M059J (cell line): ENCODE data around the gene ANKS4B. TPM values are rescaled to one million over a fixed set of nuclear protein-coding genes. Genes with fewer than 3 reads are reported as not detected.
"Not testable (repeated sequence)": the region's sequence is repeated elsewhere in the genome, so short reads cannot be mapped to it uniquely, and the experiment has no call there.

Source experiments
- DNase-seq: peaks from one replicate; pipeline ENCODE4 v3.0.0-alpha.2; 2012; ENCODE audit warnings: low read depth
- total RNA-seq: library from RNA; depleted of rRNA; stranded (reverse); fragments of >200 nt; shearing (Covaris generic); gene quantifications from 2 replicates; pipeline ENCODE4 v1.2.3, GENCODE V29; 2014; rRNA removed

Gene ANKS4B
- total RNA-seq, 1 experiment from 2014 or later: not detected

DNA sequence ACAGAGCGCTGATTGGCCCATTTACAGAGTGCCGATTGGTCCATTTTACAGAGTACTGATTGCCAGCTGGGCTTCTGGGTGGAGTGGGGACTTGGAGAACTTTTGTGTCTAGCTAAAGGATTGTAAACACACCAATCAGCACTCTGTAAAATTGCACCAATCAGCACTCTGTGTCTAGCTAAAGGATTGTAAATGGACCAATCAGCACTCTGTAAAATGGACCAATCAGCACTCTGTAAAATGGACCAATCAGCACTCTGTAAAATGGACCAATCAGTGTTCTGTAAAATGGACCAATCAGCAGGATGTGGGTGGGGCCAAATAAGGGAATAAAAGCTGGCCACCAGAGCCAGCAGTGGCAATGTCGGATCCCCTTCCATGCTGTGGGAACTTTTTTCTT, 56.3 kb downstream of the ANKS4B start:
- not testable (repeated sequence) for DNase-seq

DNA sequence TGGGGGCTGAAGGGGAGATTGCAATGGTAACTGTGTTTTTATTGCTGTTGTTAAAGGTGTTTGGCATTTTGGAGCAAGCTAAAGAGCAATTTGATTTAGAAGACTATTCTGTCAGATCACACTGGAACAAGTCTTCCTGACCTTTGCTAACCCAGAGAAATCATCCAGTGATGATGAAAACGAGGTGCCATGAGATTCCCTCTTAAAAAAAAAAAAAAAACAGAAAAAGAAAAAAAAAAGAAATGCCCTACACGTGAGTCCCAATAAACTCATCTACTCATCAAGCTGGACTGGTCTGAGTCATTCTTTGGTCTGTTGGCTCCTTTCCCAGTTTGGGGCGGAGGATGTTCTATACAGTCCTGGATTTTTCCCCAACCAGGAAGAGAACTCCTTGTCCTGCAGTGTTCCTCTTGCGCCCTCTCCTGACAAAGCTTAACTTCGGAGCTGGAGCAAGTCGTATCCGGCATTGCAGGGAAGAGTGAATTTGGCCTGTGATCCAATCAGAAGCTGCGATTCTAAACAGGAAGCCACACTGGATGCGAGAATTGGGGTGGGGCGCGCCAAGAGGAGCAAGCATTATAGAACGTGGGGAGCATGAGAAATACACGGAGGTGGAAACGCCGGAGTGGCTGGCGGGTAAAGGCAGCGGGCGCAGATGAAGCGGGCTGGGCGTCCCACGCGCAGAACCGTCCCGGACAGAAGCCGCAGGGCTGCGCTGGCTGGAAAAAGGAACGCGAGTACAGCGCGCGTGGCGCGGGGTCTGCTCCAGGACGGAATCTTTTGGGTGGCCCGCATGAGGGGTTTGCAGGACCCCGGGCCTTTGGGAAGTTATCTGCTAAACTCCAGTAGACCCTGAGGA, 67.0 kb downstream of the ANKS4B start:
- peak; percentile 100 for DNase-seq

DNA sequence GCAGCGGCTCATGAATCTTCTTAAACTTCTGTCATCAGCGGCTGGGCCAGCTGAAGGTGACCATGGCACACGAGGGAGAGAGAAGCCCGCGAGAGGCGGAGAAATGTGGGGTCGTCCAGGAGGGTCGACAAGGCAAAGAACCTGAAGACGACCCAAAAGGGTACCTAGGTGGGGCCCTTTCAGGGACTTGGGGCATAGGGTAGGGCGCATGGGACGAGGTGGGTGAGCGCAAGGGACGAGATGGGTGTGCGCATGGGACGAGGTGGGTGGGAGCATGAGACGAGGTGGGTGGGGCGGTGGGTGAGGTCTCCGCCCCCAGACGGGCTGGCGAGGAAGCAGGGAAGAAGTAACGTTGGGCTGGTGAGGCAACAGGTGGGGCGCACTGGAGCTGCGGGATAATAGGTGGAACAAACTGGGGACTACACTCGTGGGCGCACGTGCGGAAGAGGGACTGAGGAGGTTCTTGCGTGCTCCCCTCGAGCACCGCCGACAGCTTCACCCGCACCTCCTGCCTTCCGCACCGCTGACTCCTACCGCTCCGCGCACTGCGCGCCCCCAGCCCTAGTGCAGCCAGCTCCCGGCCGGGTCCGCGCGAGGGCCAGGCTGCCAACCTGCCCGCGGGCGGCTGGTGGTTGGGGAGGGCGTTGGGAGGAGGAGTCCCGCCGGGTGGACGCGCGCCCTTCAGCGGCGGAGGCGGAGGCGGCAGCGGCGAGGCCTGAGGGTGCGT, 67.8 kb downstream of the ANKS4B start:
- DNase-seq: peak; percentile 81

DNA sequence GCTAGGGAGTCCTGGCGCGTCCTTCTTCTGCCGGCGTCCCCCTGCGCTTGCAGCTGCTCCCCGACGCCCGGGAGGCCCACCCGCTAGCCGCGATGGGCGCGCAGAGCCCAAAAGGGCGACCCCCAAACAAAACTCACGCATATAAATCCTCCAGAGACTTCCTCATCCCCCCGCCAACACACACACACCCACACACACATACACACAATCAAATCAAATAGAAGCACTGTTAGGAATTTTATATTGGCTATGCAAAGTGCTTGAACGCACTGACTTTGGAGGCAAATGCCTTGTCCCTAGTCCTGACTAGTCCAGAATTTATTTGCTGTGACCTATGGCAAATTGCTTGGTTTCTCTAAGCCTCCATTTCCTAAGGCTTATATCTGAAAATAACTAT, 68.4 kb downstream of the ANKS4B start:
- DNase-seq: peak; percentile 8

DNA sequence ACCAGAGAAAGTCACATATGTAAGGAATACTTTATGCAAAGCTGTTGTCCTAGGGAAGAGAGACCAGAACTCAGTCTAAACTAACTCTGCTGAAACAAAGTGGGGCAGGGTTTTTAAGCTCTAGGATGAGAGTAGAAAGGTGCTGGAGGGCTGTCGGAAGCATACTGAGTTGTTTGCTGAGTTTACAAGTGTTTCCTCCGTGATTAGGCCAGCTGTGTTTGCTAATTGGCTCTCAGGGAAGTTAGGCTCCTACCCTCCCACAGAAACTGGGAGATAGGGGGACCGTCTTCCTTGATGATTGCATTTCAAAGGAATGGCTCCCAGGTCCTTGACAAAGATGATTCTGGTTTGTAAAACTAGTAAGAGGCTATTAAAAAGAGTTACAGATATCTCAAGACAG, 69.0 kb downstream of the ANKS4B start:
- no peak for DNase-seq

DNA sequence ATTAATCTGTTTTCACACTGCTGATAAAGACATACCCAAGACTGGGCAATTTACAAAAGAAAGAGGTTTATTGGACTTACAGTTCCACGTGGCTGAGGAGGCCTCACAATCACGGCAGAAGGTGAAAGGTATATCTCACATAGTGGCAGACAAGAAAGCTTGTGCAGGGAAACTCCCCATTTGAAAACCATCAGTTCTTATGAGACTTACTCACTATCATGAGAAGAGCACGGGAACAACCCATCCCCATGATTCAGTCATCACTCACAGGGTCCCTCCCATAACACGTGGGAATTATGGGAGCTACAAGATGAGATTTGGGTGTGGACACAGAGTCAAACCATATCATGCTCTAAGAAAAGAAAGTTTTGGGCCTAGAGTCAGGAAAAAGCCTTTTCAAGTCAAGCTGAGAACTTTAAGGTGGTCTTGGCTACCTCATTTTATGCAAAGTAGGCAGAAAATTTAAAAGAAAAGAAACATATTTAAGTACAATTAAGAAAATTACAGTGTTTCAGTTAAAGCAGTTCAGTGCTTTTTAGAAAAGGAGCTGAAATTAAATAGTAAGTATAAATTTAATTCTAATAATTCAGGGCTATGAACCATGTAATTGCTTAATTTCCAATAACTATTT, 69.5 kb downstream of the ANKS4B start:
- DNase-seq: peak; percentile 58

Other genes starting within 250 kb of the ANKS4B start
- gene DNAH3, start 82.9 kb upstream of the ANKS4B start, total RNA-seq: 0.02 TPM in 1 of 2 replicates, not detected in the other
- 6.0 and 10.9 TPM in 2 replicates for gene LDAF1, start 75.0 kb upstream of the ANKS4B start, total RNA-seq
- not detected in 2 replicates for gene ZP2, start 22.1 kb upstream of the ANKS4B start, total RNA-seq
- not detected in 2 replicates for gene CRYM, start 44.6 kb downstream of the ANKS4B start, total RNA-seq